K562 (cell line): Measurements from ENCODE around the gene BECN2. TPM values are rescaled to one million over a fixed set of nuclear protein-coding genes. Genes with fewer than 3 reads are reported as not detected.

ENCODE experiments used
- ATAC-seq: fragments of 200-7000 bp; cut with Tn5 transposase; 3 replicates; pipeline ENCODE4 v1.9.1; 2020; ENCODE audit warnings: moderate library complexity
- BruUV-seq: library from RNA; stranded (reverse); fragments of 400-500 nt; replicated peaks from 2 replicates; lab custom pipeline; 2021; lab: Mats Ljungman, UMichigan
- CTCF ChIA-PET: fragments of 300-600 bp; formaldehyde crosslinking; extraction: SDS; loops from one replicate; lab custom pipeline; 2021; ENCODE audit warnings: low intra/inter-chr PET ratio; lab: Yijun Ruan, JAX
- POLR2A ChIA-PET: fragments of 300-600, 350-650 bp; sonication (Branson Sonifier 250); formaldehyde crosslinking; extraction: SDS; loops from one replicate; lab custom pipeline; 2021; ENCODE audit warnings: antibody characterized with exemption, inconsistent platforms; lab: Yijun Ruan, JAX
- DNase-seq, 4 experiments: peaks; one replicate each; pipeline versions ENCODE4 v3.0.0 to v3.0.0-alpha.2; 2011 to 2018; ENCODE audit warnings: low spot score in 3 of 4, mixed read lengths in 3 of 4; ENCODE audit errors: extremely low read depth in 1 of 4
- FAIRE-seq: peaks from 2 replicates; lab custom pipeline; 2011; peaks lifted over from hg19 to GRCh38; lab: Jason Lieb, UNC
- H2AFZ ChIP-seq: 2 replicates; pipeline ENCODE4 v1.6.0; 2011; ENCODE audit warnings: low read depth, low read length, control low read depth, inconsistent platforms
- H3K27ac ChIP-seq: fragments of 200-600 bp; 3 replicates; pipeline ENCODE4 v1.8.0; 2011; ENCODE audit warnings: low read depth, mild to moderate bottlenecking, control low read depth, inconsistent platforms, low read length, moderate library complexity, mixed read lengths; ENCODE audit errors: extremely low read depth
- H3K27me3 ChIP-seq, 2 experiments: fragments of 300-600 bp in 1 of 2; 2 replicates in 1 of 2; 3 replicates in 1 of 2; pipeline versions ENCODE4 v1.6.0 to v1.8.0; 2011; ENCODE audit warnings: inconsistent platforms in 2 of 2, low read length in 2 of 2, mild to moderate bottlenecking in 1 of 2, mixed read lengths in 1 of 2, moderate library complexity in 1 of 2; ENCODE audit not compliant: control insufficient read depth in 2 of 2, insufficient read depth in 2 of 2
- H3K36me3 ChIP-seq: fragments of 300-600 bp; 3 replicates; pipeline ENCODE4 v1.8.0; 2011; ENCODE audit warnings: mild to moderate bottlenecking, low read length, inconsistent platforms; ENCODE audit not compliant: control insufficient read depth, insufficient read depth
- H3K4me1 ChIP-seq, 2 experiments: fragments of 200-600 bp in 1 of 2; replicated peaks in 1 of 2; 2 replicates in 1 of 2; 3 replicates in 1 of 2; pipeline versions ENCODE4 v1.5.1 to v1.8.0; 2011; ENCODE audit warnings: inconsistent platforms in 2 of 2, low read length in 2 of 2, mild to moderate bottlenecking in 1 of 2, mixed read lengths in 1 of 2, moderate library complexity in 1 of 2; ENCODE audit not compliant: control insufficient read depth in 2 of 2, insufficient read depth in 2 of 2
- H3K4me2 ChIP-seq: 2 replicates; pipeline ENCODE4 v1.6.1; 2011; ENCODE audit warnings: low read length, control low read depth, inconsistent platforms, mixed read lengths; ENCODE audit not compliant: insufficient read depth
- H3K4me3 ChIP-seq: fragments of 200-600 bp; sonication (generic), shearing (Covaris generic); 2 replicates; pipeline ENCODE4 v1.5.1; 2016; ENCODE audit warnings: control low read depth, inconsistent platforms
- H3K79me2 ChIP-seq: fragments of 200-600 bp; 3 replicates; pipeline ENCODE4 v1.8.0; 2011; ENCODE audit warnings: low read length, inconsistent platforms; ENCODE audit not compliant: control insufficient read depth, insufficient read depth
- H3K9ac ChIP-seq, 2 experiments: 2 replicates each; pipeline versions ENCODE4 v1.6.0 to v1.6.1; 2011; ENCODE audit warnings: low read depth in 2 of 2, low read length in 2 of 2, control low read depth in 1 of 2, inconsistent platforms in 1 of 2, mild to moderate bottlenecking in 1 of 2, mixed read lengths in 1 of 2; ENCODE audit not compliant: insufficient read depth in 1 of 2
- H3K9me1 ChIP-seq: one replicate; pipeline ENCODE4 v1.6.0; 2011; ENCODE audit warnings: inconsistent platforms, mild to moderate bottlenecking, low read length, moderate library complexity; ENCODE audit not compliant: control insufficient read depth, insufficient read depth
- H3K9me3 ChIP-seq: replicated peaks from 2 replicates; pipeline ENCODE4 v1.5.1; 2011; ENCODE audit warnings: low read depth, low read length, inconsistent platforms; ENCODE audit not compliant: control insufficient read depth, insufficient read depth
- H4K20me1 ChIP-seq: replicated peaks from 2 replicates; pipeline ENCODE4 v1.6.1; 2011; ENCODE audit warnings: low read length, inconsistent platforms, mixed read lengths; ENCODE audit not compliant: control insufficient read depth, insufficient read depth
- CBFB ChIP-seq: sonication (generic); formaldehyde crosslinking; IDR thresholded peaks from 2 replicates; pipeline ENCODE4 v1.4.0; 2020; ENCODE audit warnings: mild to moderate bottlenecking, missing genetic modification reagents
- EZH2 ChIP-seq: IDR thresholded peaks from 2 replicates; pipeline ENCODE4 v1.6.1; 2012; ENCODE audit warnings: low read depth, mild to moderate bottlenecking, inconsistent platforms, low read length, borderline replicate concordance
- FOXK2 ChIP-seq, 2 experiments: fragments of 450-650 bp; IDR thresholded peaks in 1 of 2; conservative IDR thresholded peaks in 1 of 2; 2 replicates each; pipeline ENCODE4 v1.6.1; 2016; ENCODE audit warnings: low read depth in 2 of 2, mild to moderate bottlenecking in 1 of 2
- HLTF ChIP-seq: fragments of 450-650 bp; IDR thresholded peaks from 2 replicates; pipeline ENCODE4 v1.6.1; 2016
- KLF13 ChIP-seq: fragments of 450-650 bp; IDR thresholded peaks from 2 replicates; pipeline ENCODE4 v1.6.1; 2016; ENCODE audit warnings: missing genetic modification characterization, low read depth, mild to moderate bottlenecking, missing compliant biosample characterization, moderate library complexity, borderline replicate concordance
- NFYB ChIP-seq: IDR thresholded peaks from 2 replicates; pipeline ENCODE4 v1.6.1; 2011; ENCODE audit warnings: mild to moderate bottlenecking, moderate library complexity; ENCODE audit not compliant: insufficient read length; ENCODE audit errors: extremely low read depth
- NR2F6 ChIP-seq: fragments of 450-650 bp; formaldehyde crosslinking; IDR thresholded peaks from 2 replicates; pipeline ENCODE4 v1.4.0; 2020; ENCODE audit warnings: mild to moderate bottlenecking
- RAD51 ChIP-seq: fragments of 450-650 bp; IDR thresholded peaks from 2 replicates; pipeline ENCODE4 v1.7.1; 2016; ENCODE audit warnings: low read depth, mild to moderate bottlenecking, borderline replicate concordance
- TCF7L2 ChIP-seq: fragments of 150-350 bp; IDR thresholded peaks from 2 replicates; pipeline ENCODE4 v1.6.1; 2016; ENCODE audit warnings: low read depth, mild to moderate bottlenecking, low read length, moderate library complexity
- ZNF584 ChIP-seq: fragments of 200-800 bp; sonication (Bioruptor generic); IDR thresholded peaks from 2 replicates; pipeline ENCODE4 v1.6.1; 2016; ENCODE audit warnings: low read depth, mild to moderate bottlenecking, missing genetic modification characterization, missing compliant biosample characterization
- ZNF668 ChIP-seq: fragments of 250-450 bp; sonication (Bioruptor Pico); IDR thresholded peaks from 2 replicates; pipeline ENCODE4 v1.8.0; 2022; ENCODE audit warnings: mild to moderate bottlenecking, inconsistent platforms
- ZNF699 ChIP-seq: fragments of 250-450 bp; sonication (Bioruptor Pico); IDR thresholded peaks from 2 replicates; pipeline ENCODE4 v1.8.0; 2021; ENCODE audit warnings: mild to moderate bottlenecking, moderate library complexity; ENCODE audit not compliant: insufficient replicate concordance
- ZNF79 ChIP-seq: fragments of 250-450 bp; sonication (Bioruptor Pico); IDR thresholded peaks from 2 replicates; pipeline ENCODE4 v1.4.0; 2020; ENCODE audit warnings: low read depth, mild to moderate bottlenecking, moderate library complexity
- WGBS: fragments of 100-300 bp; shearing (Covaris generic); methylation state at CpG from one replicate; pipeline ENCODE4 v1.1.6; 2016; ENCODE audit warnings: low coverage, mixed read lengths; ENCODE audit not compliant: insufficient coverage; ENCODE audit errors: missing lambda C conversion rate; 5-methylcytosine and 5-hydroxymethylcytosine counted together
- in situ Hi-C: fragments of 300-500 bp; cut with MboI; formaldehyde crosslinking; loops from 4 replicates; pipeline ENCODE4 v1.15.0; 2018; ENCODE audit warnings: inconsistent platforms, mixed read lengths
- intact Hi-C: fragments of 100-400 bp; cut with micrococcal nuclease; formaldehyde crosslinking; loops from 2 replicates; pipeline ENCODE4 v1.14.2; 2022
- polyA plus RNA-seq, 8 experiments: library from polyadenylated mRNA; depleted of rRNA in 4 of 8; stranded (reverse) in 5 of 8; unstranded in 3 of 8; fragments of >200 nt; fragmentation: Nextera tagmentation in 2 of 8; fragmentation: Illumina TruSeq in 1 of 8; extraction: Ambion mirVana in 2 of 8; extraction: Trizol in 1 of 8; gene quantifications; 2 replicates each; pipeline versions ENCODE4 v1.2.1 to v1.2.3, GENCODE V29; 2011 to 2014; ENCODE audit warnings: inconsistent platforms in 1 of 8, missing spikeins in 1 of 8
- total RNA-seq, 7 experiments: library from RNA; depleted of rRNA in 6 of 7; stranded (reverse); fragments of >200 nt in 6 of 7; fragmentation: Illumina TruSeq in 2 of 7; extraction: Trizol in 2 of 7; gene quantifications; 2 replicates each; pipeline versions ENCODE4 v1.2.1 to v1.2.3, GENCODE V29; 2011 to 2021; ENCODE audit warnings: low replicate concordance in 1 of 7
- TF ChIP-seq, protein P1 (sequence below), 3 experiments: fragments of 200-800 bp in 1 of 3; fragments of 250-450 bp in 1 of 3; fragments of 450-650 bp in 1 of 3; sonication (Bioruptor Pico) in 1 of 3; sonication (Bioruptor generic) in 1 of 3; formaldehyde crosslinking in 1 of 3; IDR thresholded peaks; 2 replicates each; pipeline versions ENCODE4 v1.6.1 to v1.8.0; 2016 to 2022; ENCODE audit warnings: mild to moderate bottlenecking in 2 of 3, missing genetic modification characterization in 2 of 3, missing compliant biosample characterization in 1 of 3, moderate library complexity in 1 of 3
- TF ChIP-seq, protein P2 (sequence below): sonication (generic); formaldehyde crosslinking; IDR thresholded peaks from 2 replicates; pipeline ENCODE4 v1.8.1; 2023; ENCODE audit warnings: mild to moderate bottlenecking, missing genetic modification reagents
- TF ChIP-seq, protein P3 (sequence below): sonication (generic); formaldehyde crosslinking; IDR thresholded peaks from 2 replicates; pipeline ENCODE4 v1.8.1; 2023; ENCODE audit warnings: mild to moderate bottlenecking, missing genetic modification reagents, moderate library complexity

BECN2 gene
- total and polyA plus RNA-seq, 9 of the 15 experiments (the other 6 are each of a cell fraction or from before 2014, with no cell fraction given): not detected

DNA sequence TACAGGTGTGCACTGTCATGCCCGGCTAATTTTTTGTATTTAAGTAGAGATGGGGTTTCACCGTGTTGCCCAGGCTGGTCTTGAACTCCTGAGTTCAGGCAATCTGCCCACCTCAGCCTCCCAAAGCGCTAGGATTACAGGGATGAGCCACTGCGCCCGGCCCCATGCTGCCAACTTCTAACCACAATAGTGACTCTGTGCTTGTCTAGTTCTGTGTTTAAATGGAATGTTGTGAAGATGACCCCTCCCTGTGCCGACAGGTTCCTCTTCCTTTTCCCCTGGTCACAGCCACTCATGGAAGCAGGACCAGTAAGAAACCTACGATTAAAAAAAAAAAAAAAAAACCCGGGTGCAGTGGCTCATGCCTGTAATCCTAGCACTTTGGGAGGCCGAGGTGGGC, 36.6 kb downstream of the BECN2 start:
- Histone ChIP-seq H3K27me3 (peaks cover 21 to 44% of the 10 kb centered on the region in 2 experiments), H3K27ac (no peak overlapping the region), H3K4me1 (peaks cover 0 to 4% of the 10 kb centered on the region in 2 experiments; a peak in 1 of 5 replicates), H2AFZ (no peak overlapping the region), H3K9me3 (no peaks in the 10 kb centered on the region; the same call in 1 of the 2 replicates), H3K36me3 (no peaks in the 10 kb centered on the region), H4K20me1 (no peaks in the 10 kb centered on the region), H3K79me2 (no peaks in the 10 kb centered on the region), H3K9me1 (no peaks in the 10 kb centered on the region), H3K4me3 (no peak overlapping the region), H3K4me2 (no peak overlapping the region), H3K9ac (no peak overlapping the region)
- intact Hi-C loops: loop anchor here (5.0 kb wide), 1 partner anchor 37 kb away; the partner anchor contains the start of gene BECN2
- no peak for ATAC-seq
- POLR2A ChIA-PET: no interaction called here
- CTCF ChIA-PET: no interaction called here
- no peak for DNase-seq
- in situ Hi-C loops: loop anchor here (25.0 kb wide), 1 partner anchor 382 kb away; no protein-coding TSS in a partner anchor
- FAIRE-seq: no peak
- WGBS: 3% methylated on average over 9 of the region's 9 CpGs
- BruUV-seq: no TSS peak
- TF ChIP-seq ZNF668 (CRISPR knock-in tag) (no peak), EZH2 (no peak), NR2F6 (CRISPR knock-in tag) (no peak), CBFB (CRISPR knock-in tag) (no peak), ZNF584 (CRISPR knock-in tag) (no peak), TCF7L2 (no peak), HLTF (no peak), RAD51 (no peak), NFYB (no peak), KLF13 (no peak), ZNF79 (CRISPR knock-in tag) (no peak), FOXK2 (conservative IDR thresholded peaks at IDR 0.05 in 1 of 2, IDR thresholded peaks at IDR 0.05 in 1 of 2; ENCODE audit: low read depth in 2 of 2) (no peak), ZNF699 (CRISPR knock-in tag) (no peak)
- TF ChIP-seq, protein P1, sequence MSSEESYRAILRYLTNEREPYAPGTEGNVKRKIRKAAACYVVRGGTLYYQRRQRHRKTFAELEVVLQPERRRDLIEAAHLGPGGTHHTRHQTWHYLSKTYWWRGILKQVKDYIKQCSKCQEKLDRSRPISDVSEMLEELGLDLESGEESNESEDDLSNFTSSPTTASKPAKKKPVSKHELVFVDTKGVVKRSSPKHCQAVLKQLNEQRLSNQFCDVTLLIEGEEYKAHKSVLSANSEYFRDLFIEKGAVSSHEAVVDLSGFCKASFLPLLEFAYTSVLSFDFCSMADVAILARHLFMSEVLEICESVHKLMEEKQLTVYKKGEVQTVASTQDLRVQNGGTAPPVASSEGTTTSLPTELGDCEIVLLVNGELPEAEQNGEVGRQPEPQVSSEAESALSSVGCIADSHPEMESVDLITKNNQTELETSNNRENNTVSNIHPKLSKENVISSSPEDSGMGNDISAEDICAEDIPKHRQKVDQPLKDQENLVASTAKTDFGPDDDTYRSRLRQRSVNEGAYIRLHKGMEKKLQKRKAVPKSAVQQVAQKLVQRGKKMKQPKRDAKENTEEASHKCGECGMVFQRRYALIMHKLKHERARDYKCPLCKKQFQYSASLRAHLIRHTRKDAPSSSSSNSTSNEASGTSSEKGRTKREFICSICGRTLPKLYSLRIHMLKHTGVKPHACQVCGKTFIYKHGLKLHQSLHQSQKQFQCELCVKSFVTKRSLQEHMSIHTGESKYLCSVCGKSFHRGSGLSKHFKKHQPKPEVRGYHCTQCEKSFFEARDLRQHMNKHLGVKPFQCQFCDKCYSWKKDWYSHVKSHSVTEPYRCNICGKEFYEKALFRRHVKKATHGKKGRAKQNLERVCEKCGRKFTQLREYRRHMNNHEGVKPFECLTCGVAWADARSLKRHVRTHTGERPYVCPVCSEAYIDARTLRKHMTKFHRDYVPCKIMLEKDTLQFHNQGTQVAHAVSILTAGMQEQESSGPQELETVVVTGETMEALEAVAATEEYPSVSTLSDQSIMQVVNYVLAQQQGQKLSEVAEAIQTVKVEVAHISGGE (CRISPR knock-in tag; IDR thresholded peaks at IDR 0.05): no peak
- TF ChIP-seq, protein P2, sequence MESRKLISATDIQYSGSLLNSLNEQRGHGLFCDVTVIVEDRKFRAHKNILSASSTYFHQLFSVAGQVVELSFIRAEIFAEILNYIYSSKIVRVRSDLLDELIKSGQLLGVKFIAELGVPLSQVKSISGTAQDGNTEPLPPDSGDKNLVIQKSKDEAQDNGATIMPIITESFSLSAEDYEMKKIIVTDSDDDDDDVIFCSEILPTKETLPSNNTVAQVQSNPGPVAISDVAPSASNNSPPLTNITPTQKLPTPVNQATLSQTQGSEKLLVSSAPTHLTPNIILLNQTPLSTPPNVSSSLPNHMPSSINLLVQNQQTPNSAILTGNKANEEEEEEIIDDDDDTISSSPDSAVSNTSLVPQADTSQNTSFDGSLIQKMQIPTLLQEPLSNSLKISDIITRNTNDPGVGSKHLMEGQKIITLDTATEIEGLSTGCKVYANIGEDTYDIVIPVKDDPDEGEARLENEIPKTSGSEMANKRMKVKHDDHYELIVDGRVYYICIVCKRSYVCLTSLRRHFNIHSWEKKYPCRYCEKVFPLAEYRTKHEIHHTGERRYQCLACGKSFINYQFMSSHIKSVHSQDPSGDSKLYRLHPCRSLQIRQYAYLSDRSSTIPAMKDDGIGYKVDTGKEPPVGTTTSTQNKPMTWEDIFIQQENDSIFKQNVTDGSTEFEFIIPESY: no peak
- TF ChIP-seq, protein P3, sequence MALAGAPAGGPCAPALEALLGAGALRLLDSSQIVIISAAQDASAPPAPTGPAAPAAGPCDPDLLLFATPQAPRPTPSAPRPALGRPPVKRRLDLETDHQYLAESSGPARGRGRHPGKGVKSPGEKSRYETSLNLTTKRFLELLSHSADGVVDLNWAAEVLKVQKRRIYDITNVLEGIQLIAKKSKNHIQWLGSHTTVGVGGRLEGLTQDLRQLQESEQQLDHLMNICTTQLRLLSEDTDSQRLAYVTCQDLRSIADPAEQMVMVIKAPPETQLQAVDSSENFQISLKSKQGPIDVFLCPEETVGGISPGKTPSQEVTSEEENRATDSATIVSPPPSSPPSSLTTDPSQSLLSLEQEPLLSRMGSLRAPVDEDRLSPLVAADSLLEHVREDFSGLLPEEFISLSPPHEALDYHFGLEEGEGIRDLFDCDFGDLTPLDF: no peak
